Neuronal stem cell (in vitro differentiated cells): Measurements from ENCODE around the gene FADS2.
A peak's percentile ranks its signal among the peaks of the same experiment; 100 is the strongest.

ENCODE experiments used
- DNase-seq: peaks from one replicate; pipeline ENCODE4 v3.0.0-alpha.2; 2013; ENCODE audit warnings: low spot score
- H2AFZ ChIP-seq: one replicate; pipeline ENCODE4 v1.6.1; 2013; ENCODE audit warnings: mild to moderate bottlenecking, low read length, inconsistent platforms
- H2AK5ac ChIP-seq: 2 replicates; pipeline ENCODE4 v1.6.1; 2013; ENCODE audit warnings: low read depth, mild to moderate bottlenecking, inconsistent platforms, low read length, moderate library complexity, mixed read lengths
- H2BK120ac ChIP-seq: 2 replicates; pipeline ENCODE4 v1.6.1; 2013; ENCODE audit warnings: low read depth, mild to moderate bottlenecking, inconsistent platforms, low read length, moderate library complexity, mixed read lengths
- H2BK12ac ChIP-seq: one replicate; pipeline ENCODE4 v1.6.1; 2013; ENCODE audit warnings: low read length, inconsistent platforms
- H2BK15ac ChIP-seq: 2 replicates; pipeline ENCODE4 v1.6.1; 2013; ENCODE audit warnings: mild to moderate bottlenecking, low read length, inconsistent platforms, mixed read lengths
- H2BK5ac ChIP-seq: one replicate; pipeline ENCODE4 v1.6.1; 2013; ENCODE audit warnings: inconsistent platforms, mild to moderate bottlenecking, low read length, moderate library complexity
- H3K14ac ChIP-seq: one replicate; pipeline ENCODE4 v1.6.1; 2013; ENCODE audit warnings: low read length, inconsistent platforms
- H3K18ac ChIP-seq: 2 replicates; pipeline ENCODE4 v1.6.1; 2013; ENCODE audit warnings: low read length, inconsistent platforms
- H3K23ac ChIP-seq: 2 replicates; pipeline ENCODE4 v1.6.1; 2013; ENCODE audit warnings: low read depth, mild to moderate bottlenecking, mixed read lengths, low read length, inconsistent platforms; ENCODE audit not compliant: poor library complexity
- H3K27ac ChIP-seq: replicated peaks from 3 replicates; pipeline ENCODE4 v1.5.1; 2013; ENCODE audit warnings: low read length, inconsistent platforms
- H3K27me3 ChIP-seq, 3 experiments: 2 replicates each; pipeline ENCODE4 v1.6.1; 2013; ENCODE audit warnings: low read length in 3 of 3, mild to moderate bottlenecking in 2 of 3, inconsistent platforms in 1 of 3, low read depth in 1 of 3, mixed read lengths in 1 of 3, moderate library complexity in 1 of 3; ENCODE audit not compliant: control insufficient read depth in 3 of 3, insufficient read depth in 3 of 3
- H3K36me3 ChIP-seq, 2 donors: replicated peaks in 1 of 2; 2 replicates each; pipeline ENCODE4 v1.6.1; 2013; ENCODE audit warnings: low read length in 2 of 2; ENCODE audit not compliant: control insufficient read depth in 2 of 2, insufficient read depth in 2 of 2
- H3K4ac ChIP-seq: 2 replicates; pipeline ENCODE4 v1.6.1; 2013; ENCODE audit warnings: inconsistent platforms, mild to moderate bottlenecking, low read length, moderate library complexity
- H3K4me1 ChIP-seq, 2 donors: 1 replicate in 1 of 2; 2 replicates in 1 of 2; pipeline ENCODE4 v1.6.1; 2013; ENCODE audit warnings: low read length in 2 of 2, low read depth in 1 of 2; ENCODE audit not compliant: control insufficient read depth in 2 of 2, insufficient read depth in 1 of 2
- H3K4me2 ChIP-seq: one replicate; pipeline ENCODE4 v1.6.1; 2013; ENCODE audit warnings: mild to moderate bottlenecking, low read length, inconsistent platforms; ENCODE audit not compliant: insufficient read depth, poor library complexity, severe bottlenecking
- H3K4me3 ChIP-seq, 2 donors: 2 replicates each; pipeline ENCODE4 v1.5.1; 2013; ENCODE audit warnings: low read length in 2 of 2, mild to moderate bottlenecking in 2 of 2, inconsistent platforms in 1 of 2, moderate library complexity in 1 of 2
- H3K79me1 ChIP-seq: one replicate; pipeline ENCODE4 v1.6.1; 2013; ENCODE audit warnings: low read depth, mild to moderate bottlenecking, inconsistent platforms, low read length, moderate library complexity
- H3K9ac ChIP-seq: one replicate; pipeline ENCODE4 v1.6.1; 2013; ENCODE audit warnings: mild to moderate bottlenecking, low read depth, low read length, inconsistent platforms; ENCODE audit not compliant: poor library complexity
- H3K9me3 ChIP-seq, 2 donors: replicated peaks in 1 of 2; 2 replicates each; pipeline versions ENCODE3 to v1.6.1; 2013; ENCODE audit warnings: low read length in 2 of 2, mild to moderate bottlenecking in 2 of 2, inconsistent platforms in 1 of 2, low read depth in 1 of 2, mixed read lengths in 1 of 2, moderate library complexity in 1 of 2; ENCODE audit not compliant: control insufficient read depth in 2 of 2, insufficient read depth in 1 of 2
- H4K8ac ChIP-seq: one replicate; pipeline ENCODE4 v1.6.1; 2013; ENCODE audit warnings: low read depth, mild to moderate bottlenecking, inconsistent platforms, low read length, moderate library complexity
- H4K91ac ChIP-seq: one replicate; pipeline ENCODE4 v1.6.1; 2013; ENCODE audit warnings: low read length, low read depth, mild to moderate bottlenecking, inconsistent platforms; ENCODE audit not compliant: poor library complexity
- WGBS, 2 donors: extraction: QIAGEN DNeasy Blood & Tissue Kit; methylation state at CpG; one replicate each; pipeline ENCODE4 v1.1.7; 2013; ENCODE audit warnings: missing lambda C conversion rate in 2 of 2, mixed read lengths in 1 of 2; ENCODE audit not compliant: insufficient read length in 2 of 2, insufficient replicate concordance in 1 of 2; ENCODE audit errors: extremely low coverage in 2 of 2; 5-methylcytosine and 5-hydroxymethylcytosine counted together

The FADS2 gene

DNA sequence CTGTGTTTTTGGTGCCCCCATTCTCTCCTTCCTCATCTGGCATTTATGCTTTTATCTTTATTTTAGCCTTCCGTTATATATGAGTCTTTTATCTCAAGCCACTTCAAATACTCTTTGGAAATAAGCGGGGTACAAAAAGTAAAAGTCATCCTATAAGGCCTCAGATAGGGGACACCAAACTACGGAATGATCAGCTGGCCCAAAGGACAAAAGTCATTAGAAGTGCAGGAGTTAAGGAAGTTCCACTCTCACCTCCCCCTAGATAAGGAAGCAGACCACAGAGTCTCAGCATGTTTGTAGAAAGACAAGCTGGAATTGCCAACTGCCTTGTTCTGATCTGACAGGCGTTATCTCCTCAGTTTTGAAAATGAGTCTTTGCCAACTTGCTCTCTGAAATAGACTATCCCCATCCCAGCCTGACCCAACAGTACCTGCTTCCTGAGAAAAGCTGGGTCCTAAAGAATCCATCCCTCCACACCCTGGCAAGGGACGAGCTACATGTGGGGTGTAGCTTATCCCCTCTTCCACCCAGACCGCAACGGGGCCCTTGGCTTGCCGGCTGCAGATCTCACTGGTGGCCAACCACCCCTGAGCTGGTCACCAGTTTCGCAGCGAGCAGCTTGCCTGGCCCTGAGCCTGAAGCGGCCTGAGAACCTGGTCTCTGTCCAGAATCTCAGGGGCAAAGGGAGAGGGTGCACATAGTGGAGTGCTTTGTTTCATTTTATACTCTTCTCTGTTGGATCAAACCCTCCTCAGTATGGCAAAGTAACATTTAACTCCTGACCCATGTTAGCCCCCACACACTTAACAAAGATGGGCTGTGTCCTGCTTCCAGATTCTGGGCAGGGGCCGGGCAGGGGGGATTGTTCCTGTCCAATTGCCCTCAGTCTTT, 13.8 kb downstream of the FADS2 start:
- H3K79me1 ChIP-seq = peaks cover 36% of the 10 kb centered on the region
- H3K4me3 ChIP-seq = no peak overlapping the region
- no peak overlapping the region for H2BK15ac ChIP-seq
- H2AFZ ChIP-seq = no peak overlapping the region
- no peak for DNase-seq
- no peak overlapping the region for H3K18ac ChIP-seq
- no peak overlapping the region for H3K4me2 ChIP-seq
- H3K14ac ChIP-seq = no peak overlapping the region
- no peaks in the 10 kb centered on the region for H3K9me3 ChIP-seq
- no CpG with 5 or more reads among the region's 12 CpGs for WGBS, 2 donors
- no peak overlapping the region for H2BK120ac ChIP-seq
- no peak overlapping the region for H2AK5ac ChIP-seq
- no peak overlapping the region for H3K4ac ChIP-seq
- H3K27ac ChIP-seq = no peak overlapping the region
- peak overlapping the region; percentile 19 for H4K8ac ChIP-seq
- H2BK5ac ChIP-seq = no peak overlapping the region
- H3K9ac ChIP-seq = no peak overlapping the region
- no peak overlapping the region for H2BK12ac ChIP-seq
- H3K23ac ChIP-seq = no peak overlapping the region
- H3K4me1 ChIP-seq = no peaks in the 10 kb centered on the region
- H4K91ac ChIP-seq = no peak overlapping the region
- H3K36me3 ChIP-seq = peaks cover 71 to 99% of the 10 kb centered on the region in 2 donors
- H3K27me3 ChIP-seq = no peaks in the 10 kb centered on the region

DNA sequence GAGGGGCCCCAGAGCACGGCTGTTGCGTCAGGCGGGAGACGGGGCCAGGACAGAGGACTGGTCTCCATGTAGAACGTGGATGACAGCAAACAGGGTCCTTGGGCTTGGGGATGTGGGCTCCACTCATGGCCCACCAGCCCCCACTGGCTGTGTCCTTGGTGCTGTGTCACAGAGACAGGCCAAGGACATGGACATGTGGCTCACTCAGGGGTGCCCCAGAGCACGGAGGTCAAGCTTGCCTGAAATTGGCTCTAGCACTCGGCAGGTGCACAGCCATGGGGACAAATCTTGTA, 14.4 kb downstream of the FADS2 start:
- DNase-seq = no peak
- no peak overlapping the region for H3K18ac ChIP-seq
- no peaks in the 10 kb centered on the region for H3K4me1 ChIP-seq
- no peak overlapping the region for H3K27ac ChIP-seq
- H2AK5ac ChIP-seq = no peak overlapping the region
- H3K9me3 ChIP-seq = no peaks in the 10 kb centered on the region
- no peak overlapping the region for H3K14ac ChIP-seq
- no peak overlapping the region for H2BK12ac ChIP-seq
- H3K4me2 ChIP-seq = no peak overlapping the region
- WGBS, 2 donors = no CpG with 5 or more reads among the region's 7 CpGs
- peaks cover 32% of the 10 kb centered on the region for H3K79me1 ChIP-seq
- H4K91ac ChIP-seq = no peak overlapping the region
- H3K23ac ChIP-seq = no peak overlapping the region
- peak overlapping the region; percentile 19 for H4K8ac ChIP-seq
- no peak overlapping the region for H2AFZ ChIP-seq
- H2BK15ac ChIP-seq = no peak overlapping the region
- no peak overlapping the region for H2BK120ac ChIP-seq
- H3K36me3 ChIP-seq = peaks cover 72 to 99% of the 10 kb centered on the region in 2 donors
- no peak overlapping the region for H2BK5ac ChIP-seq
- no peaks in the 10 kb centered on the region for H3K27me3 ChIP-seq
- no peak overlapping the region for H3K4ac ChIP-seq
- no peak overlapping the region for H3K9ac ChIP-seq
- H3K4me3 ChIP-seq = no peak overlapping the region

DNA sequence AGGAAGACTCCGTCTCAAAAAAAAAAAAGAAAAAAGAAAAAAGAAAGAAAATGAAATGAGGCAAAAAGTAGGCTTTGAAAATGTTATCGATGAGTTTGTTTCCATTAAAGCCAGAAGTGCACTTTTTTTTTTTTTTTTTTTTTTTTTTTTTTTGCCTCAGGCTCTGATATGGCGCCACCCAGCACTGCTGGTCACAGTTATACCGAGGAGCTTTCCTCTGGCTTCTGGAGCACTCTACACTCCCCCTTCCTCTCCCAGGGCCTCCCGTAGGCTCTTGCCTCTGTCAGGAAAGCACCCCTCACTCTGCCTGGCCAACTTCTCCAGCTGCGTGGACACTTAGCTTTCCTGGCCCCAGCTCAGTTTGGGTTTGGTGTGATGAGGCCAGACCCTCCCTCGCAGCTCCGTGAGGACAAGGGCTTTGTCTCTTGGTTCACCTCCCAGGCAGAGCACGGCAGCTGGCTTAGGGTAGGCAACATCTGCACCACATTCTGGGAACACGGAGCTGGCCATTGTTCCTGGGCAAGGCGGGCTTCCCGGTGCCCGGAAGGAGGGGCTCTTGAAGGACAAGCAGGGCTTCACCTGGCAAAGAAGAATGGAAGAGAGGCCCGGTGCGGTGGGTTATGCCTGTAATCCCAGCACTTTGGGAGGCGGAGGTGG, 16.9 kb downstream of the FADS2 start:
- no peak for DNase-seq
- Histone ChIP-seq H4K91ac (no peak overlapping the region), H3K36me3 (peaks cover 71 to 99% of the 10 kb centered on the region in 2 donors), H3K23ac (no peak overlapping the region), H4K8ac (no peak overlapping the region), H3K14ac (no peak overlapping the region), H3K27ac (no peak overlapping the region), H3K9me3 (no peaks in the 10 kb centered on the region), H3K4me2 (no peak overlapping the region), H2AFZ (no peak overlapping the region), H3K9ac (no peak overlapping the region), H2BK120ac (no peak overlapping the region), H2BK12ac (no peak overlapping the region), H3K79me1 (peaks cover 18% of the 10 kb centered on the region), H2BK5ac (no peak overlapping the region), H2BK15ac (no peak overlapping the region), H3K18ac (no peak overlapping the region), H3K4ac (no peak overlapping the region), H3K27me3 (no peaks in the 10 kb centered on the region), H2AK5ac (no peak overlapping the region), H3K4me3 (no peak overlapping the region), H3K4me1 (no peaks in the 10 kb centered on the region)
- WGBS, 2 donors = no CpG with 5 or more reads among the region's 16 CpGs

DNA sequence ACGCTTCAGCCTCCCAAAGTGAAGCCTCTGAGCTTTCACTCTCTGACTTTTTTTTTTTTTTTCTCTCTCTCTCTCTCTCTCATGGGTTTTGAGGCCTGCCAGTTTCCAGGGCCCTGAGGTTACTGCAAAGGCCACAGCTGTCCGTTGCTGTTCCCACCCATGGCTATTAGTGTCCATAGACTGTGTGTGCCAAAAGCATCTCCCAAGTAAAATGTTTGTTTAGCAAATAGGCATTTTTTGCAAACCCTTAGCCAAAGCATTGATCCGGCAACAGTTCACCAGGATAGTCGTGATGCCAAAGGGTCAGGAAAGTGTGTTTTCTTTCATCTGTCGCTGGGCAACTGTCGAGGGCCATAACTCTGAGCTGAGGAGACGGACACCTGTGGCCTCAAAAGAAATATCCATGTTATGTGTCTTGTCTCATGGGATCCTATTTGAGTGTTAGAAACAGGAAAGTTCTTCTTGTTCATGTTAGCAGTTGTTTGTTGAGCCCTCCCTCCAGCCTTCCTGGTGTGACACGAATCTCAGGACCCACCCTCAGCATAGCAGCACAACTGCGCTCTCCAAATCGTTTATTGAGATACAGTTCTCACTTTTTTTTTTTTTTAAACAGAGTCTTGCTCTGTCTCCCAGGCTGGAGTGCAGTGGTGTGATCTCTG, 18.4 kb downstream of the FADS2 start:
- no peak for DNase-seq
- no CpG with 5 or more reads among the region's 10 CpGs for whole genome bisulfite sequencing, 2 donors
- Histone ChIP-seq H3K9me3 (no peaks in the 10 kb centered on the region), H4K91ac (no peak overlapping the region), H3K18ac (no peak overlapping the region), H3K4ac (no peak overlapping the region), H3K4me3 (no peak overlapping the region), H2BK120ac (no peak overlapping the region), H3K23ac (no peak overlapping the region), H3K27ac (no peak overlapping the region), H3K27me3 (no peaks in the 10 kb centered on the region), H3K79me1 (peaks cover 10% of the 10 kb centered on the region), H2BK12ac (no peak overlapping the region), H2AK5ac (no peak overlapping the region), H3K4me1 (no peaks in the 10 kb centered on the region), H4K8ac (no peak overlapping the region), H3K14ac (no peak overlapping the region), H2BK5ac (no peak overlapping the region), H2BK15ac (no peak overlapping the region), H3K4me2 (no peak overlapping the region), H2AFZ (no peak overlapping the region), H3K9ac (no peak overlapping the region), H3K36me3 (peaks cover 67 to 99% of the 10 kb centered on the region in 2 donors)
